HepG2 (cell line): ENCODE results near the gene ISG20L2. TPM values are rescaled to one million over a fixed set of nuclear protein-coding genes. Genes with fewer than 3 reads are reported as not detected.

Experiments
- ATAC-seq: fragments of 200-7000 bp; cut with Tn5 transposase; 3 replicates; pipeline ENCODE4 v1.9.1; 2020; ENCODE audit warnings: mild to moderate bottlenecking, moderate library complexity
- BruUV-seq: library from RNA; stranded (reverse); fragments of 400-500 nt; replicated peaks from 2 replicates; lab custom pipeline; 2021; lab: Mats Ljungman, UMichigan
- CTCF ChIA-PET: fragments of 300-600 bp; formaldehyde crosslinking; extraction: SDS; loops from one replicate; lab custom pipeline; 2021; ENCODE audit warnings: low total read pairs, inconsistent platforms, low intra/inter-chr PET ratio; lab: Yijun Ruan, JAX
- POLR2A ChIA-PET: fragments of 350-600 bp; sonication (Branson Sonifier 250); formaldehyde crosslinking; loops from one replicate; lab custom pipeline; 2020; ENCODE audit warnings: antibody characterized with exemption, inconsistent platforms; lab: Yijun Ruan, JAX
- DNase-seq: peaks from one replicate; pipeline ENCODE4 v3.0.0-alpha.2; 2015; ENCODE audit warnings: low spot score
- FAIRE-seq: peaks from 3 replicates; lab custom pipeline; 2011; peaks lifted over from hg19 to GRCh38; lab: Jason Lieb, UNC
- H2AFZ ChIP-seq: one replicate; pipeline ENCODE4 v1.6.1; 2011; ENCODE audit warnings: low read length, inconsistent platforms
- H3K27ac ChIP-seq: fragments of 300-600 bp; 3 replicates; pipeline ENCODE4 v1.8.0; 2011; ENCODE audit warnings: mixed run types, mild to moderate bottlenecking, mixed read lengths, low read length, inconsistent platforms; ENCODE audit not compliant: insufficient read depth; ENCODE audit errors: extremely low read length
- H3K27me3 ChIP-seq, 2 experiments: fragments of 200-600 bp in 1 of 2; 2 replicates in 1 of 2; 3 replicates in 1 of 2; pipeline versions ENCODE4 v1.6.0 to v1.8.0; 2011; ENCODE audit warnings: low read length in 2 of 2, mild to moderate bottlenecking in 2 of 2, moderate library complexity in 2 of 2, inconsistent platforms in 1 of 2; ENCODE audit not compliant: insufficient read depth in 2 of 2, control insufficient read depth in 1 of 2
- H3K36me3 ChIP-seq, 2 experiments: fragments of 200-600 bp in 1 of 2; replicated peaks in 1 of 2; 2 replicates in 1 of 2; 3 replicates in 1 of 2; pipeline versions ENCODE4 v1.5.1 to v1.8.0; 2011; ENCODE audit warnings: low read length in 2 of 2, inconsistent platforms in 1 of 2; ENCODE audit not compliant: insufficient read depth in 2 of 2, control insufficient read depth in 1 of 2
- H3K4me1 ChIP-seq: 2 replicates; pipeline ENCODE4 v1.5.1; 2012; ENCODE audit warnings: low read length, inconsistent platforms; ENCODE audit not compliant: insufficient read depth
- H3K4me2 ChIP-seq: 2 replicates; pipeline ENCODE4 v1.6.0; 2011; ENCODE audit warnings: low read depth, low read length, inconsistent platforms
- H3K4me3 ChIP-seq, 3 experiments: fragments of 200-600 bp in 1 of 3; sonication (generic), shearing (Covaris generic) in 1 of 3; replicated peaks in 1 of 3; 2 replicates each; pipeline ENCODE4 v1.5.1; 2011 to 2016; ENCODE audit warnings: low read length in 3 of 3, inconsistent platforms in 2 of 3, low read depth in 2 of 3, mild to moderate bottlenecking in 2 of 3, control low read depth in 1 of 3, mixed read lengths in 1 of 3; ENCODE audit not compliant: insufficient read depth in 1 of 3
- H3K79me2 ChIP-seq: one replicate; pipeline ENCODE4 v1.6.1; 2011; ENCODE audit warnings: low read length, inconsistent platforms; ENCODE audit not compliant: insufficient read depth
- H3K9ac ChIP-seq: 2 replicates; pipeline ENCODE4 v1.6.0; 2011; ENCODE audit warnings: mild to moderate bottlenecking, low read depth, low read length, inconsistent platforms; ENCODE audit not compliant: insufficient read depth
- H3K9me3 ChIP-seq: 2 replicates; pipeline ENCODE4 v1.5.1; 2012; ENCODE audit warnings: mild to moderate bottlenecking, low read length
- H4K20me1 ChIP-seq: 2 replicates; pipeline ENCODE4 v1.6.0; 2011; ENCODE audit warnings: inconsistent platforms, mild to moderate bottlenecking, low read length, moderate library complexity; ENCODE audit not compliant: insufficient read depth
- BORCS8-MEF2B ChIP-seq: sonication (generic); formaldehyde crosslinking; IDR thresholded peaks from 2 replicates; pipeline ENCODE4 v1.8.0; 2022; ENCODE audit warnings: mild to moderate bottlenecking, missing genetic modification reagents
- CHD4 ChIP-seq: fragments of 200-600 bp; sonication (generic); IDR thresholded peaks from 2 replicates; pipeline ENCODE4 v1.7.0; 2017; ENCODE audit warnings: mild to moderate bottlenecking, low read length, borderline replicate concordance
- ERF ChIP-seq: IDR thresholded peaks from 2 replicates; pipeline ENCODE4 v1.6.1; 2018; ENCODE audit warnings: missing biosample characterization, missing genetic modification reagents
- MYC ChIP-seq: sonication (generic); formaldehyde crosslinking; IDR thresholded peaks from 2 replicates; pipeline ENCODE4 v1.9.0; 2021; ENCODE audit warnings: missing genetic modification reagents, borderline replicate concordance
- PHF21A ChIP-seq: sonication (generic); formaldehyde crosslinking; IDR thresholded peaks from 2 replicates; pipeline ENCODE4 v1.5.0; 2020; ENCODE audit warnings: mild to moderate bottlenecking, missing genetic modification reagents
- RBM39 ChIP-seq: fragments of 200-400 bp; formaldehyde crosslinking; IDR thresholded peaks from one replicate; pipeline ENCODE4 v1.6.1; 2018; ENCODE audit warnings: antibody characterized with exemption, mild to moderate bottlenecking, low read depth, low read length; ENCODE audit not compliant: poor library complexity, severe bottlenecking
- ZNF343 ChIP-seq: sonication (generic); formaldehyde crosslinking; IDR thresholded peaks from 2 replicates; pipeline ENCODE4 v1.4.0; 2020; ENCODE audit warnings: mild to moderate bottlenecking, missing genetic modification reagents
- ZNF501 ChIP-seq: sonication (generic); formaldehyde crosslinking; IDR thresholded peaks from 2 replicates; pipeline ENCODE4 v1.5.1; 2020; ENCODE audit warnings: mild to moderate bottlenecking, moderate library complexity, missing genetic modification reagents
- ZNF547 ChIP-seq: sonication (generic); formaldehyde crosslinking; IDR thresholded peaks from 2 replicates; pipeline ENCODE4 v1.5.1; 2020; ENCODE audit warnings: mild to moderate bottlenecking, missing genetic modification reagents
- ZNF619 ChIP-seq: sonication (generic); formaldehyde crosslinking; IDR thresholded peaks from 2 replicates; pipeline ENCODE4 v1.4.0; 2020; ENCODE audit warnings: mild to moderate bottlenecking, missing genetic modification reagents
- ZNF781 ChIP-seq: sonication (generic); formaldehyde crosslinking; IDR thresholded peaks from 2 replicates; pipeline ENCODE4 v1.5.1; 2020; ENCODE audit warnings: borderline replicate concordance, mild to moderate bottlenecking, missing genetic modification reagents; ENCODE audit errors: not compliant biosample characterization
- WGBS: methylation state at CpG from one replicate; pipeline ENCODE4 v1.1.6; 2017; ENCODE audit warnings: low lambda C conversion rate; 5-methylcytosine and 5-hydroxymethylcytosine counted together
- in situ Hi-C: cut with HindIII; loops from 2 replicates; pipeline ENCODE4 v1.10.0; 2017; ENCODE audit warnings: low pct_unique_long_range_greater_than_20kb; ENCODE audit not compliant: extremely low pct_ligation_motif_present
- intact Hi-C: fragments of 100-400 bp; cut with micrococcal nuclease; formaldehyde crosslinking; loops from one replicate; pipeline ENCODE4 v1.10.0; 2022; ENCODE audit not compliant: unreplicated experiment
- polyA plus RNA-seq, 8 experiments: library from polyadenylated mRNA; depleted of rRNA in 3 of 8; stranded (reverse) in 7 of 8; unstranded in 1 of 8; fragments of >200 nt; fragmentation: Illumina TruSeq in 4 of 8; extraction: Trizol in 4 of 8; gene quantifications; 2 replicates each; pipeline versions ENCODE4 v1.2.1 to v1.2.3, GENCODE V29; 2011 to 2016; ENCODE audit warnings: low read depth in 4 of 8, missing spikeins in 1 of 8, mixed read lengths in 1 of 8; ENCODE audit not compliant: insufficient read depth in 1 of 8
- total RNA-seq, 5 experiments: library from RNA; depleted of rRNA; stranded (reverse); fragments of >200 nt; fragmentation: Illumina TruSeq; extraction: Trizol; gene quantifications; 2 replicates each; pipeline ENCODE4 v1.2.3, GENCODE V29; 2016; ENCODE audit warnings: low read depth in 1 of 5
- TF ChIP-seq, protein P1 (sequence below): IDR thresholded peaks from 2 replicates; pipeline ENCODE4 v1.6.1; 2012; ENCODE audit warnings: low read length, improper control_type of control experiment
- TF ChIP-seq, protein P2 (sequence below): sonication (generic); formaldehyde crosslinking; IDR thresholded peaks from 2 replicates; pipeline ENCODE4 v1.4.0; 2020; ENCODE audit warnings: missing genetic modification reagents
- TF ChIP-seq, protein P3 (sequence below): IDR thresholded peaks from 2 replicates; pipeline ENCODE4 v1.6.1; 2016; ENCODE audit warnings: low read depth, missing genetic modification reagents, missing compliant biosample characterization

The ISG20L2 gene
- total and polyA plus RNA-seq, 2 of the 13 experiments (the other 11 are each of a cell fraction or from before 2014, with no cell fraction given) = 19.8 to 21.3 TPM

- Histone ChIP-seq H3K27me3 (no peaks in the 10 kb centered on the region; a peak in 1 of 5 replicates), H3K27ac (peak overlapping the region; percentile 100), H2AFZ (no peak overlapping the region), H3K9ac (peak overlapping the region; percentile 95), H3K4me2 (peak overlapping the region; percentile 98), H3K4me3 (peak overlapping the region; percentile 87 to 90 (median 88)), H3K36me3 (peaks cover 2 to 5% of the 10 kb centered on the region in 2 experiments; a peak in 3 of 5 replicates), H4K20me1 (peaks cover 13% of the 10 kb centered on the region), H3K79me2 (peaks cover 68% of the 10 kb centered on the region), H3K9me3 (no peaks in the 10 kb centered on the region), H3K4me1 (peaks cover 53% of the 10 kb centered on the region)
- DNase-seq = no peak
- in situ Hi-C loops (no loop called here), intact Hi-C loops (no loop called here)
- no peak for ATAC-seq
- FAIRE-seq = no peak
- ChIA-PET POLR2A (interaction anchor here (1.3 to 4.5 kb wide), 4 partner anchors 9 to 23 kb away, joined by 18 to 67 read pairs (median 60); partner anchors contain the start of genes ISG20L2, METTL25B, MRPL24 and PRCC), CTCF (no interaction called here)
- BruUV-seq = no TSS peak
- 0% methylated on average over 2 of the region's 5 CpGs for WGBS
- TF ChIP-seq ZNF547 (CRISPR knock-in tag) (no peak), PHF21A (CRISPR knock-in tag) (no peak), BORCS8-MEF2B (0 out of 2 replicates have a peak, but pooled peaks have one; percentile 0), ERF (0 out of 2 replicates have a peak, but pooled peaks have one; percentile 8), ZNF501 (CRISPR knock-in tag) (peak; percentile 18; the same call in 1 of the 2 replicates), ZNF781 (CRISPR knock-in tag) (peak; percentile 42), ZNF343 (CRISPR knock-in tag) (no peak), RBM39 (no peak), MYC (CRISPR knock-in tag) (peak; percentile 11; the same call in 1 of the 2 replicates), ZNF619 (CRISPR knock-in tag) (0 out of 2 replicates have a peak, but pooled peaks have one; percentile 12), CHD4 (no peak)
- TF ChIP-seq, protein P1, sequence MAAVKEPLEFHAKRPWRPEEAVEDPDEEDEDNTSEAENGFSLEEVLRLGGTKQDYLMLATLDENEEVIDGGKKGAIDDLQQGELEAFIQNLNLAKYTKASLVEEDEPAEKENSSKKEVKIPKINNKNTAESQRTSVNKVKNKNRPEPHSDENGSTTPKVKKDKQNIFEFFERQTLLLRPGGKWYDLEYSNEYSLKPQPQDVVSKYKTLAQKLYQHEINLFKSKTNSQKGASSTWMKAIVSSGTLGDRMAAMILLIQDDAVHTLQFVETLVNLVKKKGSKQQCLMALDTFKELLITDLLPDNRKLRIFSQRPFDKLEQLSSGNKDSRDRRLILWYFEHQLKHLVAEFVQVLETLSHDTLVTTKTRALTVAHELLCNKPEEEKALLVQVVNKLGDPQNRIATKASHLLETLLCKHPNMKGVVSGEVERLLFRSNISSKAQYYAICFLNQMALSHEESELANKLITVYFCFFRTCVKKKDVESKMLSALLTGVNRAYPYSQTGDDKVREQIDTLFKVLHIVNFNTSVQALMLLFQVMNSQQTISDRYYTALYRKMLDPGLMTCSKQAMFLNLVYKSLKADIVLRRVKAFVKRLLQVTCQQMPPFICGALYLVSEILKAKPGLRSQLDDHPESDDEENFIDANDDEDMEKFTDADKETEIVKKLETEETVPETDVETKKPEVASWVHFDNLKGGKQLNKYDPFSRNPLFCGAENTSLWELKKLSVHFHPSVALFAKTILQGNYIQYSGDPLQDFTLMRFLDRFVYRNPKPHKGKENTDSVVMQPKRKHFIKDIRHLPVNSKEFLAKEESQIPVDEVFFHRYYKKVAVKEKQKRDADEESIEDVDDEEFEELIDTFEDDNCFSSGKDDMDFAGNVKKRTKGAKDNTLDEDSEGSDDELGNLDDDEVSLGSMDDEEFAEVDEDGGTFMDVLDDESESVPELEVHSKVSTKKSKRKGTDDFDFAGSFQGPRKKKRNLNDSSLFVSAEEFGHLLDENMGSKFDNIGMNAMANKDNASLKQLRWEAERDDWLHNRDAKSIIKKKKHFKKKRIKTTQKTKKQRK = no peak
- TF ChIP-seq, protein P2, sequence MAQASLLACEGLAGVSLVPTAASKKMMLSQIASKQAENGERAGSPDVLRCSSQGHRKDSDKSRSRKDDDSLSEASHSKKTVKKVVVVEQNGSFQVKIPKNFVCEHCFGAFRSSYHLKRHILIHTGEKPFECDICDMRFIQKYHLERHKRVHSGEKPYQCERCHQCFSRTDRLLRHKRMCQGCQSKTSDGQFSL = peak; percentile 66; the same call in 1 of the 2 replicates
- TF ChIP-seq, protein P3, sequence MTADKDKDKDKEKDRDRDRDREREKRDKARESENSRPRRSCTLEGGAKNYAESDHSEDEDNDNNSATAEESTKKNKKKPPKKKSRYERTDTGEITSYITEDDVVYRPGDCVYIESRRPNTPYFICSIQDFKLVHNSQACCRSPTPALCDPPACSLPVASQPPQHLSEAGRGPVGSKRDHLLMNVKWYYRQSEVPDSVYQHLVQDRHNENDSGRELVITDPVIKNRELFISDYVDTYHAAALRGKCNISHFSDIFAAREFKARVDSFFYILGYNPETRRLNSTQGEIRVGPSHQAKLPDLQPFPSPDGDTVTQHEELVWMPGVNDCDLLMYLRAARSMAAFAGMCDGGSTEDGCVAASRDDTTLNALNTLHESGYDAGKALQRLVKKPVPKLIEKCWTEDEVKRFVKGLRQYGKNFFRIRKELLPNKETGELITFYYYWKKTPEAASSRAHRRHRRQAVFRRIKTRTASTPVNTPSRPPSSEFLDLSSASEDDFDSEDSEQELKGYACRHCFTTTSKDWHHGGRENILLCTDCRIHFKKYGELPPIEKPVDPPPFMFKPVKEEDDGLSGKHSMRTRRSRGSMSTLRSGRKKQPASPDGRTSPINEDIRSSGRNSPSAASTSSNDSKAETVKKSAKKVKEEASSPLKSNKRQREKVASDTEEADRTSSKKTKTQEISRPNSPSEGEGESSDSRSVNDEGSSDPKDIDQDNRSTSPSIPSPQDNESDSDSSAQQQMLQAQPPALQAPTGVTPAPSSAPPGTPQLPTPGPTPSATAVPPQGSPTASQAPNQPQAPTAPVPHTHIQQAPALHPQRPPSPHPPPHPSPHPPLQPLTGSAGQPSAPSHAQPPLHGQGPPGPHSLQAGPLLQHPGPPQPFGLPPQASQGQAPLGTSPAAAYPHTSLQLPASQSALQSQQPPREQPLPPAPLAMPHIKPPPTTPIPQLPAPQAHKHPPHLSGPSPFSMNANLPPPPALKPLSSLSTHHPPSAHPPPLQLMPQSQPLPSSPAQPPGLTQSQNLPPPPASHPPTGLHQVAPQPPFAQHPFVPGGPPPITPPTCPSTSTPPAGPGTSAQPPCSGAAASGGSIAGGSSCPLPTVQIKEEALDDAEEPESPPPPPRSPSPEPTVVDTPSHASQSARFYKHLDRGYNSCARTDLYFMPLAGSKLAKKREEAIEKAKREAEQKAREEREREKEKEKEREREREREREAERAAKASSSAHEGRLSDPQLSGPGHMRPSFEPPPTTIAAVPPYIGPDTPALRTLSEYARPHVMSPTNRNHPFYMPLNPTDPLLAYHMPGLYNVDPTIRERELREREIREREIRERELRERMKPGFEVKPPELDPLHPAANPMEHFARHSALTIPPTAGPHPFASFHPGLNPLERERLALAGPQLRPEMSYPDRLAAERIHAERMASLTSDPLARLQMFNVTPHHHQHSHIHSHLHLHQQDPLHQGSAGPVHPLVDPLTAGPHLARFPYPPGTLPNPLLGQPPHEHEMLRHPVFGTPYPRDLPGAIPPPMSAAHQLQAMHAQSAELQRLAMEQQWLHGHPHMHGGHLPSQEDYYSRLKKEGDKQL (CRISPR knock-in tag) = no peak
Observed at GRCh38 chr1:156750191-156750672, 21.7 kb upstream of the ISG20L2 start.
